Measurements from ENCODE around the gene TNFRSF18.

Gene TNFRSF18

DNA sequence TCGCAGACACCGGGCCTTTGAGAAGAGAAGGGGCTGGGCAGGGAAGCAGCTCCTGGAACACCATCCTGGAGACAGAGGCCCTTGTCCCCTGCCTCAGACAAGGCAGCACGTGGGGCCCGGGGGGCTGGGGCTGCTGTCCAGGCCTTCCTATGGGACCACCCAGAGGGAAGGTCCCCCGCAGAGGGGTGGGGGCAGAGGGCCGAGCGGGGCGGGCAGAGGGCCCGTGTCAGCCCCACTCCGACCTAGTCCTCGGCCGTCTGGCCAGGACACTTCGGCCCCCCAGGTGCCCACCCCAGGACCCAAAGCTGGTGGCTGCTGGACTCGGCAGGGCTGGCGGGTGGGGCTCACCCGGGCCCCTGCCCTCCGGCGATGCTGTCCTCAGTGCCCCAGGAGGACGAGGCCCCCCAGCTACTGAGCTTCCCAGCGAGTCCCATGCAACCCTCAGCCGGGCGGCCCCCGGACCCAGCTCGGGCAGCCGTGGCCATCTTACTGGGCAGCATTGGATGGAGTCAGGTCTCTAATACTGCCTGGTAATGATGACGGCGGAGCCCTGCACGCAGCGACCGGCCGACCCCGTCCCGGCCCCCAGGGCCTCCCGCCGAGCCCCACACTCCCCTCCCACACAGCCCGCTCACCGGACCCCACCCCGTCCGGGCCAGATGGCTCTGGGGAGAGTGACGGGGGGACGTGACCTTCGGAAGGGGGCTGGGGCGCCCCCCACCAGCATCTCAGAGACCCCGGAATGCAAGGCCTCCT is 39.6 kb downstream of the TNFRSF18 start:
- DNase-seq (ENCODE audit: low read depth in 2 of 2) = no peak

- DNase-seq (ENCODE audit: low read depth in 2 of 2) = no peak
Measured at GRCh38 chr1:1165900-1166421, 40.4 kb downstream of the TNFRSF18 start.

- DNase-seq (ENCODE audit: low read depth in 2 of 2) = no peak
Measured at GRCh38 chr1:1165485-1165884, 40.9 kb downstream of the TNFRSF18 start.

DNA sequence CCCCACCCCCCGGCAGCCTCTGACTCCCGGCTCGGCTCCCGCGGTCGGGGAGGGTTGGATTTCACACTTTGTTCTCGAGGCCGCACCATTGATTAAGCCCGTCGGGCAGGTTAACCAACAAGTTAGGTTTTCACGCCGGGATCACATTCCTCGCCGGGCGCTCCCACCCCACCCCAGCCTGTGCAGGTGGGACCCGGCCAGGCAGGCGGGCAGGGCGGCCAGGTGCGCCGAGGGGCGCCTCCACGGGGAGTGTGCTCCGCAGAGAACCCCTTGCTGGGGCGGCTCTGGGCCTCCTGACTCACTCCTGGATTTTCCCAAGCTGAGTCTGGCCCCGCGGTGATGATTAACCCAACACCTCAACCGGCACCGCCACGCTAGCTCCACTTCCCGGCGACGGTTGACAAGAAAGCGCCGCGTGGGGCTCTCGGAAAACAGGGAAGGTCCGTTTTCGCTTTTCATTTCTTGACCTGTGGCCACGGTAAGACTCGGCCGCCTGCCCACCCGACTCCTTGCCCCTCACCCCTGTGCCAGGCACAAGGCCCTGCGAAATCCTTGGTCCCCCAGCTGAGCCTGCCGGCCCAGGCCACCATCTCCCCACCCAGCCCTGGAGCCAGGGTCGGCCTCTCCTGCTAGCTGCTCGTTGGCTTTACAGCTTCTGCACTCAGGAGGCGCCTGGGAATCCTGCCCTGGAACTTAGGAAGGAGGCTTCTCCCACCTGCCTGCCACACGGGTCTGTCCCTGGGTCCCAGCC is 41.5 kb downstream of the TNFRSF18 start:
- no peak for DNase-seq (ENCODE audit: low read depth in 2 of 2)

- no peak for DNase-seq (ENCODE audit: low read depth in 2 of 2)
Measured at GRCh38 chr1:1164361-1164700, 42.1 kb downstream of the TNFRSF18 start.

DNA sequence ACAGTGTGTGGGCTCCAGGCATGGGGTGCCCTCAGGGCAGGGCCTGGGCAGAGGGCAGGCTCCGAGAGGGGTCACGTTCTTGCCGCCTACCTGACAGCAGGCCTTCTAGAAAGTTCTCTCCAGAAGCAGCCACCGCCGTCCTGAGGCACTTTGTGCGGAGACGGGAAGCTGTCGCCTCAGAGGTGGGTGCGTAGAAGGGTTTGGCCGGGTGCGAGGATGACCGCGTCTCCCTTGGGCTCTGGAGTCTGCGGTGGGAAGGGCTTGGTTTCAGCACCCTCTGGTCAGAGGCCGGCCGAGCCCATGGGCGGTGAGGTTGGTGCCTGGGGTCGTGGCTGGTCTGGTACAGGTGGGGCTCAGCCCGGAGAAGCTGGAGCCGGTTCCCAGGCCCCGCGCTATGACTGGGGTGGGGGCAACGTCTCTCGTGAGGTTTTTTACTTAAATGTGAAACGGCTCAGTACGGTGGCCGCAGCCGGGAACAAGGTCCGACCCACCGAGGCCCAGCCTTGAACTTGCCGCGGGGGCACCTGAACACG is 42.8 kb downstream of the TNFRSF18 start:
- no peak for DNase-seq (ENCODE audit: low read depth in 2 of 2)

GRCh38 chr1:1162597-1163537 is 43.5 kb downstream of the TNFRSF18 start:
- no peak for DNase-seq (ENCODE audit: low read depth in 2 of 2)

- DNase-seq (ENCODE audit: low read depth in 2 of 2) = no peak
Measured at GRCh38 chr1:1161683-1162079, 44.7 kb downstream of the TNFRSF18 start.

- no peak for DNase-seq (ENCODE audit: low read depth in 2 of 2)
Measured at GRCh38 chr1:1161078-1161682, 45.2 kb downstream of the TNFRSF18 start.

DNA sequence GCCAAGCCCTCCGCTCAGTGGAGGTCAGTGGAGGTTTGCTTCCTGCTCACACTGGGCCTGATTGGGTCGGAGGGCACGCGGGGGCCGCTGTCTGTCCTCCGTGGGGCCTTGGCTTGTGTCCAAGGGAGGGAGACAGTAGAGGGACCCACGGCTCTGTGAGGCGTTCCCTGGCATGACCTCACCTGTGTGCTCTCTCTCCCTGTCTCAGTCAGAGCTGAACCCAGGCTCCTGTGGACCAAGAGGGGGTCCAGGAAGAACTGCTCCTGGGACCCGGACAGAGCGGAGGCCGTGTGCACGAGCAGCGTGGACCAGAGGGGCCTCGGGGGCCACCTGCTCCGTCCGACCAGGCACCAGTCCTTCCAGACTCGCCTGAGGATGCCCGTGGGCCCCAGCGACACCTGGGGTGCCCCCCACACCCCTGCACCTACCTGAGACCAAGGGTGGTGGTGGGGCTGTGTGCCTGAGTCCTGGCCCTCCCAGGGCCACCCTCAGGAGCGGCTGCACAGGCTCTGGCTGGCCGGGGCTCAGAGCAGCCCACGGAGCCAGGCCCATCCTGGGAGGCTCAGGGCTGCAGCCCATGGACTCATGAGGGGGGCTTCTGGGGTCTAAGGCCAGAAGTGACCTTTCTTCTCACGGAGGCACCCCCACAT is 46.0 kb downstream of the TNFRSF18 start:
- DNase-seq (ENCODE audit: low read depth in 2 of 2) = no peak

- no peak for DNase-seq (ENCODE audit: low read depth in 2 of 2)
Measured at GRCh38 chr1:1157914-1158710, 48.3 kb downstream of the TNFRSF18 start.

GRCh38 chr1:1157426-1157913 is 48.9 kb downstream of the TNFRSF18 start:
- peak; percentile 23 to 33 for DNase-seq (ENCODE audit: low read depth in 2 of 2)

DNA sequence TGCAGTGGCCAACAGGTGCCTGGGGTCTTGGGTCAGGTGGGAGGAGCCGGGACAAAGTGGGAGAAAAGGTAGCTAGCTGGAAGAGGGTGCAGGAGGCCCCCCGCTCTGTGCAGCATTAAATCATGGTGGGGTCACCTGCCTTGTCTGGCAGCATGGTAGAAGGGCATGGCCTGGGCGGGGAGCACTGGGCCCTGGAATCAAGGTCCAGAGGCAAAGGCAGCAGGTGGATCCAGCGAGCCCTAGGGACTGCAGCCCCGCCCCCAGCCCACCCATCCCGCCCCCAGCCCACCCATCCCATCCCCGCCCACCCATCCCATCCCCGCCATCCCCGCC is 49.4 kb downstream of the TNFRSF18 start:
- DNase-seq (ENCODE audit: low read depth in 2 of 2) = no peak

- DNase-seq (ENCODE audit: low read depth in 2 of 2) = no peak
Measured at GRCh38 chr1:1156140-1157032, 50.0 kb downstream of the TNFRSF18 start.

DNA sequence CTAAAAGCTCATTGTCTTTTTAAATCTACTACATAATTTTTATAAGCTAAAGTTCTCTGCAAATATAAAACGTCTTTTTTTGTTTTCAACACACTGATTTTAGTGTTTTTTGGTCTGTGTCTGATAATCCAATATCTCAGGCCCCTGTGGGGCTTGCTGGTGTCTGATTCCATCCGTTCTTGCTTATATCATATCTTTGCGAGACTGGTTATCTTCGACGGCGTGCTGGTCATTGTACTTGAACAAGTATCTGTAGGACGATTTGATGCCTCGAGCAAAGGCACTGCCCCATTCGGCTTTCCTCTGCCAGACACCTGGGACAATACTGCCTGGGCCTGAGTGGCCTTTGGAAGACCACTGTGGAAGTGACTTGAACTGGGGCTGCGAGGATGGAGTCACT is 51.1 kb downstream of the TNFRSF18 start:
- no peak for DNase-seq (ENCODE audit: low read depth in 2 of 2)

- no peak for DNase-seq (ENCODE audit: low read depth in 2 of 2)
Measured at GRCh38 chr1:1153874-1154273, 52.5 kb downstream of the TNFRSF18 start.

Data from stimulated activated CD8-positive, alpha-beta memory T cell treated with anti-CD3 and anti-CD28 coated beads, Interleukin-2, amount 100 ng/mL, for 1 hour (primary cell).